Natural killer cell treated with Interleukin-12 subunit alpha and Interleukin-12 subunit beta and Interleukin-15 and Interleukin-18, amount 100 ng/mL, for 72 hours (primary cell): Measurements from ENCODE around the gene ARRB2. TPM values are rescaled to one million over a fixed set of nuclear protein-coding genes. Genes with fewer than 3 reads are reported as not detected.
A peak's percentile ranks its signal among the peaks of the same experiment; 100 is the strongest.

Experiments
- ATAC-seq, 2 donors: fragments of 150-1000 bp; cut with Tn5 transposase in 1 of 2; sonication (Bioruptor Pico), chemical (Tn5 transposase) in 1 of 2; 2 replicates each; pipeline ENCODE4 v1.10.0; 2021
- DNase-seq: peaks from one replicate; pipeline ENCODE4 v3.0.0; 2022; ENCODE audit warnings: low spot score
- H3K27ac Mint-ChIP-seq, 2 donors: 1 replicate in 1 of 2; 2 replicates in 1 of 2; pipeline ENCODE4 v1.8.0; 2022; ENCODE audit warnings: mixed read lengths in 2 of 2, mild to moderate bottlenecking in 1 of 2, moderate library complexity in 1 of 2
- H3K27me3 Mint-ChIP-seq, 2 donors: 1 replicate in 1 of 2; 2 replicates in 1 of 2; pipeline ENCODE4 v1.8.0; 2022; ENCODE audit warnings: mixed read lengths in 2 of 2
- H3K36me3 Mint-ChIP-seq: one replicate; pipeline ENCODE4 v1.8.0; 2022; ENCODE audit warnings: mixed read lengths
- H3K4me1 Mint-ChIP-seq, 2 donors: 1 replicate in 1 of 2; 2 replicates in 1 of 2; pipeline ENCODE4 v1.8.0; 2022; ENCODE audit warnings: low read depth in 2 of 2, mixed read lengths in 2 of 2, mild to moderate bottlenecking in 1 of 2
- H3K4me3 Mint-ChIP-seq: one replicate; pipeline ENCODE4 v1.8.0; 2022; ENCODE audit warnings: mixed read lengths
- H3K9me3 Mint-ChIP-seq: 2 replicates; pipeline ENCODE4 v1.8.0; 2022; ENCODE audit warnings: mixed read lengths
- total RNA-seq, 2 donors: library from RNA; stranded (reverse); gene quantifications; one replicate each; pipeline ENCODE4 v1.2.3, GENCODE V29; 2022

The ARRB2 gene
- total RNA-seq, 2 donors from 2014 or later, result 834 to 935 TPM

DNA sequence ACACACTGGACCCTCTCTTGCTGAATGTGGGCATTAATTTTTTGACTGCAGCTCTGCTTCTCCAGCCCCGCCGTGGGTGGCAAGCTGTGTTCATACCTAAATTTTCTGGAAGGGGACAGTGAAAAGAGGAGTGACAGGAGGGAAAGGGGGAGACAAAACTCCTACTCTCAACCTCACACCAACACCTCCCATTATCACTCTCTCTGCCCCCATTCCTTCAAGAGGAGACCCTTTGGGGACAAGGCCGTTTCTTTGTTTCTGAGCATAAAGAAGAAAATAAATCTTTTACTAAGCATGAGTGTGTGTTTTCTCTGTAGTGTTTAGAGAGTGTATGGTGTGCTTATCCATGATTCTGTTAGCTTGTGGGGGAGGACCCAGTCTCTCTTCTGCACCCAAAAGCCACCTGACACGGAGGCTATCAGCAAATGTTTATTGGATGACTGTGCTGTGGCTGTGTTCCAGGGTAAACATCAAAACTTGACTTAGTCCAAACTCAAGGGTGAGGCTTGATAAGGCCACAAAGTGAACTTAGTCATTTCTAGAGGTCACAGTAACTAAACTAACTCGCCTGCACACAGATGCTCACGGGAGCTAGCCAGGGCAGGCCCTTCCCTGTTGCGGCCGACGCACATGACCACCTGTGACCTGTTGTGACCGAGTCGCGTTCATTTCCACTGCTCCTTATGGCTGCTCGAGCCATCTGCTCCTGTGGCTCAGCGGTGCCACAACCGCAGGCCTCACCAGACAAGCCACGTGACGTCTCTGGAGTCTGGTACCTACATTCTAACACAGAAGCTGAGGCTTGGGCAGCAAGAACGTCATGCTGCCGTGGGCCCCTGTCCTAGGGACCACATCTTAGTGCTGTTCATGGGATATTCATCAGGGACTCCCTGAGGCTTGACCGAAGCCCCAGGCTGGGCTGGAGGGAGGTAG is 11.0 kb downstream of the ARRB2 start:
- DNase-seq, result peak; percentile 60
- H3K9me3 Mint-ChIP-seq, result no peaks in the 10 kb centered on the region
- H3K27me3 Mint-ChIP-seq, result no peaks in the 10 kb centered on the region
- peaks cover 27% of the 10 kb centered on the region for H3K36me3 Mint-ChIP-seq
- H3K4me1 Mint-ChIP-seq, result peaks cover 72 to 76% of the 10 kb centered on the region in 2 donors
- peak overlapping the region; percentile 94 to 99 for H3K27ac Mint-ChIP-seq
- peak; percentile 50 to 59 for ATAC-seq
- H3K4me3 Mint-ChIP-seq, result peak overlapping the region; percentile 52

DNA sequence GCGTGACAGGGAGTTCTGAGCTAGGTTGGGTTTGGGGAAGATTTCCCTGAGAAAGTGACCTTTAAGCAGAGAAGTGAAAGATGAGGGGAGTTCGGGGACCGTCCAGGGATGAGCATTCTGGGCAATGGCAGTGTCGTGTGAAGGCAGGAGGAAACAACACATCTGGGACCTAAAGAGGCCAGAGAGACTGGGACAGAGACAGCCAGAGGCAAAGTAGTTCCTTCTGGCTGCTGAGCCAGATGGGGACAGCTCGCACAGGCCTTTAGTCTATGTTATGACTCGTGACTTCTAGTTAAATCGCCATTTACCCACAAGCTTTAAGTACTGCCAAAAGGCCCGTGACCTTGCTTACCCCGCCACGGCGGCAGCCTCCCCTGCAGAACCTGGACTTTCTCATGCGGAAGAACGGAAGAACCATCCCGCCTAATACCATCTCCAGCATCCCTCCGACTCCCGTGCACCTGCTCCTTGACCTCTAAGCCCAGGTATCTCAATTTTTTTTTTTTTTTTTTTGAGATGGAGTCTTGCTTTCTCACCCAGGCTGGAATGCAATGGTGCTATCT is 12.3 kb downstream of the ARRB2 start:
- ATAC-seq, result no peak
- Mint-ChIP-seq H3K9me3 (no peaks in the 10 kb centered on the region), H3K4me1 (peaks cover 71 to 75% of the 10 kb centered on the region in 2 donors), H3K36me3 (peaks cover 19% of the 10 kb centered on the region), H3K27ac (peak overlapping the region; percentile 94 to 99), H3K27me3 (no peaks in the 10 kb centered on the region), H3K4me3 (peak overlapping the region; percentile 21)
- peak; percentile 13 for DNase-seq

DNA sequence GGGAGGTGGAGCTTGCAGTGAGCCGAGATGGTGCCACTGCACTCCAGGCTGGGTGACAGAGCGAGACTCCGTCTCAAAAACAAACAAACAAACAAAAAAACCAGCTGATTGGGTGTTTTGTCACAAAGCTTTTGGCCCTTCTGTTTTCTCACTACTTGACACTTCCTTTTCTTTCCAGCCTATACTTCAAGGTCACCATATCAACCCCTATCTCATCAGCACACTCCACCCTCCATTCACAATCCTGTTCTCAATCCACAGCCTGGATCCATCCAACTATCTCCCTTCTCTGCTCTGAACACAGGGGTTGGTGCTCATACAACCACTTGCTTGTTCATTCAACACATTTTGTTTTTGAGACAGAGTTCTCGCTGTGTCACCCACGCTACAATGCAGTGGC is 14.2 kb downstream of the ARRB2 start:
- Mint-ChIP-seq H3K4me3 (peak overlapping the region; percentile 5), H3K27me3 (no peaks in the 10 kb centered on the region), H3K36me3 (peaks cover 6% of the 10 kb centered on the region), H3K4me1 (peaks cover 74% of the 10 kb centered on the region in 2 donors), H3K9me3 (no peaks in the 10 kb centered on the region), H3K27ac (peak overlapping the region; percentile 93 to 100)
- DNase-seq (peak; percentile 20), ATAC-seq (no peak)

DNA sequence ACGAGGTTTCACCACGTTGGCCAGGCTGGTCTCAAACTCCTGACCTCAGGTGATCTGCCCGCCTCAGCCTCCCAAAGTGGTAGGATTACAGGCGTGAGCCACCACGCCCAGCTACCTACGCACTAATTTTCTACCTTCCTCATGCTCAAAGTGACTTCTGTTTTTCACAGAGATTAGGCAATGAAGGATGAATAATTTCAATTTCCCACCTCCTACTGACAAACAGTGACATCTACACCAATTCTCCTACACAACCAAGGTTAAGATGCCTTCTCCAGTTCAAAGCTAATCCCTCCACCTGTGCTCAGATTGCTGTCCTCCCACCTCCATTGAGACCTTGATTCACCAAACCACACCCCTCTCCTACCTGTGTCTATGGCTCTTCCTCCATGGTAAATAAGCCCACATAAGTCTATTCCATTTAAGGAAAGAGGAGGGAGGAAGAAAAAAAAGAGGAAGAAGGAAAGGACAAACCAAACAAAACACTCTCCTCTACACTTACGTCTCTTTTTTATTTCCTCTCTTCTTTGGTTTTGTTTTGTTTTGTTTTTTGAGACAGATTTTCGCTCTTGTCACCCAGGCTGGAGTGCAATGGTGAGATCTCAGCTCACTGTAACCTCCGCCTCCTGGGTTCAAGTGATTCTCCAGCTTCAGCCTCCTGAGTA is 15.3 kb downstream of the ARRB2 start:
- Mint-ChIP-seq H3K9me3 (no peaks in the 10 kb centered on the region), H3K4me3 (peak overlapping the region; percentile 55), H3K27me3 (no peaks in the 10 kb centered on the region), H3K36me3 (peaks cover 5% of the 10 kb centered on the region), H3K27ac (peak overlapping the region; percentile 93 to 100), H3K4me1 (peaks cover 67 to 73% of the 10 kb centered on the region in 2 donors)
- DNase-seq, result peak; percentile 49
- no peak for ATAC-seq

DNA sequence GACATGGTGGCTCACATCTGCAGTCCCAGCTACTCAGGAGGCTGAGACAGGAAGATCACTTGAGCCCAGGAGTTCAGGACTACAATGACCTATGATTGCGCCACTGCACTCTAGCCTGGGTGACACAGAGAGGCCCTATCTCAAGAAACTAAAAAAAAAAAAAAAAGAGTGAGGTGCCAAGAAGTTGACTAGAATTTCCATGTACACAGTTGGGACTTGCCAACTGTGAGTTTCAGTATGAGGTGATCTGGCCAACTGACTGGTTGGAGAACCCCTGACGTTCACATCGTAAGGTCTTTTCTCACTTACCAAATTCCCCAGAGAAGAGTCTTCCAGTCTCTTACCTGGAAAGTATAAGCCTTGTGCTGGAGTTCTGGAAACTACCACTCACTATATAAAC is 17.7 kb downstream of the ARRB2 start:
- no peaks in the 10 kb centered on the region for H3K27me3 Mint-ChIP-seq
- no peaks in the 10 kb centered on the region for H3K9me3 Mint-ChIP-seq
- H3K27ac Mint-ChIP-seq, result peak overlapping the region; percentile 93 to 100
- peak; percentile 86 for DNase-seq
- H3K4me1 Mint-ChIP-seq, result peaks cover 57 to 66% of the 10 kb centered on the region in 2 donors
- ATAC-seq, result peak; percentile 62 to 80
- peaks cover 4% of the 10 kb centered on the region for H3K36me3 Mint-ChIP-seq
- H3K4me3 Mint-ChIP-seq, result peak overlapping the region; percentile 84

DNA sequence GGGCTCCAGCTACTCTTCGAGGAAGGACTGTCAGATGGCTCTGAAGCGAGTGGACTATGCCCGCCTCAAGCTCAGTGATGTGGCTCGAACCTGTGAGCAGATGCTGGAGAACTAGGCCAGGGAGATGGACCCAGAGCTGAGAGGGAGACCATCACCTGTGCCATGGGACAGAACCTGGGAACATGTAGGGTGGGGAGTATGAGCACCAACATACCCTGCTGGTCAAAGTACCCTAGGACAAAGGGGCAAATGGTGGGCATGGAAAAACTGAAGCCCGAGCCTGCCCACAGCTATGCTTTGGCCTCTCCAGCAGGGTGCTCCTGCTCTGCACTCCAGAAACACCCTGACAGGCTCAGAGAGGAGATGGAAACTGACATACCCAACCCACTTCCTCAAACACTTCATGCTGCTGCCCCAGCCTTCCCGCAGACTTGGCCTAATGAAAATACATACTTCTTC is 22.7 kb downstream of the ARRB2 start:
- Mint-ChIP-seq H3K4me1 (peaks cover 49 to 56% of the 10 kb centered on the region in 2 donors), H3K27me3 (peaks cover 7 to 10% of the 10 kb centered on the region in 2 donors), H3K4me3 (peak overlapping the region; percentile 99), H3K27ac (peak overlapping the region; percentile 96 to 98), H3K36me3 (peaks cover 15% of the 10 kb centered on the region), H3K9me3 (no peaks in the 10 kb centered on the region)
- no peak for ATAC-seq
- DNase-seq, result no peak

DNA sequence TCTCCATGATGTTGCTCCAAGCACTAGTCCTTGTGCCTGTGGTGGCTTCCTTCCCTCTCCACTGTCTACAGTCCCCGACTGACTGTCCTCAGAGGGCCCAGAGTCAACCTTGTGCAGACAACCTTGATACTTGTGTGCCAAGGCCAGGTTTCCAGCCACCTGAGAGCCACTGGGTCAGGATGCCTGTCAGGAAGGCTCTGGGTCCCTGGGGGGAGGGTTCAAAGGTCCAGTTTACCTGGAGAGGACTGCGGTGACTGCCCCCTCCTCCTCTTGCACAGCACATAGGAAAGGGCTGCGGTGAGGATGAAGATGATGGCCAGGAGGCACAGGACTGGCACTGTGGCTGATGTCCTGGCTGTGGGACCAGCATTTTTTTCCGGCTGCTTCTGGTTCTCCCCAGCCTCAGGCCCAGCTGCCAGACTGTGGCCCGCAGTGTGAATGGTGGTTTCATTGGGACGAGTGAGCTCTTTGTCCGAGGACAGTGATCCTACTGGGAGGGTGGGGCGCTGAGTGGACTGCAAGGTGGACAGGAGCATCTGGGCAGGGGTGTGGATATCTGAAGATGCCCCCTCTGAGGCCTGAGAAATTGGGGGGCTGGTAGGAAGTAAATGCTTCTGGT is 24.5 kb downstream of the ARRB2 start:
- Mint-ChIP-seq H3K4me1 (peaks cover 47 to 51% of the 10 kb centered on the region in 2 donors), H3K36me3 (peaks cover 15% of the 10 kb centered on the region), H3K27me3 (peaks cover 8 to 17% of the 10 kb centered on the region in 2 donors), H3K9me3 (no peaks in the 10 kb centered on the region), H3K27ac (peak overlapping the region; percentile 62 to 63), H3K4me3 (no peak overlapping the region)
- no peak for ATAC-seq
- no peak for DNase-seq

DNA sequence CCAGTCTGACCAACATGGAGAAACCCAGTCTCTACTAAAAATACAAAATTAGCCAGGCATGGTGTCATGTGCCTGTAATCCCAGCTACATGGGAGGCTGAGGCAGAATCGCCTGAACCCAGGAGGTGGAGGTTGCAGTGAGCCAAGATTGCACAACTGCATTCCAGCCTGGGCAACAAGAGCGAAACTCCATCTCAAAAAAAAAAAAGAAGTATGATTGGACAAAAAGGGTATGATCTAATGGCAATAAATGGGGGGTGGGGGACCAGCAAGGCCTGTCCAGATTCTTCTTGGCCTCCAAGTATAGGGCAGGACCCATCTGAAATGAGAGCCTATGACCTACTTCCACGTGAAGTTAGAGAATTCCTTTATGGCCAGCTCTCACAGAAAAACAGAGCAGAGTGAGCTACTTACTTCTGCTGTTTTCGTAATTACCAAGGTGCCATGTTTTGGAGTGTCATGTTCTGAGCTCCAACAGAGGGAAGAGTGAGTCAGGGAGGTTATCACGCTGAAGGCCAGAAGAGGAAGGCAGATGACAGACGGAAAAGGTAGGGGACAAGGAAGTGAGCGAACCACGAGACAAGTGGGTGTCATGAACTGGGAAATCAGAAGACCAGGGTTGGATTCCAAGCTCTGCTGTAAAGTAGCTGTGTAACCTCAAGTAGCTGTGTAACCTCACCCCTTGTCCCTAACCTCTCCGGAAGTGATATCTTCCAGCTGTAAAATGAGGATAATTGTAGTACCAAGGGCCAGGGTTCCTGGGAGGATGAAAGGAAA is 25.6 kb downstream of the ARRB2 start:
- Mint-ChIP-seq H3K4me1 (peaks cover 46 to 49% of the 10 kb centered on the region in 2 donors), H3K27me3 (peaks cover 15 to 25% of the 10 kb centered on the region in 2 donors), H3K36me3 (peaks cover 15% of the 10 kb centered on the region), H3K4me3 (peak overlapping the region; percentile 24), H3K9me3 (no peaks in the 10 kb centered on the region), H3K27ac (peak overlapping the region in 1 of 2 donors; percentile 73)
- no peak for ATAC-seq
- DNase-seq, result no peak

DNA sequence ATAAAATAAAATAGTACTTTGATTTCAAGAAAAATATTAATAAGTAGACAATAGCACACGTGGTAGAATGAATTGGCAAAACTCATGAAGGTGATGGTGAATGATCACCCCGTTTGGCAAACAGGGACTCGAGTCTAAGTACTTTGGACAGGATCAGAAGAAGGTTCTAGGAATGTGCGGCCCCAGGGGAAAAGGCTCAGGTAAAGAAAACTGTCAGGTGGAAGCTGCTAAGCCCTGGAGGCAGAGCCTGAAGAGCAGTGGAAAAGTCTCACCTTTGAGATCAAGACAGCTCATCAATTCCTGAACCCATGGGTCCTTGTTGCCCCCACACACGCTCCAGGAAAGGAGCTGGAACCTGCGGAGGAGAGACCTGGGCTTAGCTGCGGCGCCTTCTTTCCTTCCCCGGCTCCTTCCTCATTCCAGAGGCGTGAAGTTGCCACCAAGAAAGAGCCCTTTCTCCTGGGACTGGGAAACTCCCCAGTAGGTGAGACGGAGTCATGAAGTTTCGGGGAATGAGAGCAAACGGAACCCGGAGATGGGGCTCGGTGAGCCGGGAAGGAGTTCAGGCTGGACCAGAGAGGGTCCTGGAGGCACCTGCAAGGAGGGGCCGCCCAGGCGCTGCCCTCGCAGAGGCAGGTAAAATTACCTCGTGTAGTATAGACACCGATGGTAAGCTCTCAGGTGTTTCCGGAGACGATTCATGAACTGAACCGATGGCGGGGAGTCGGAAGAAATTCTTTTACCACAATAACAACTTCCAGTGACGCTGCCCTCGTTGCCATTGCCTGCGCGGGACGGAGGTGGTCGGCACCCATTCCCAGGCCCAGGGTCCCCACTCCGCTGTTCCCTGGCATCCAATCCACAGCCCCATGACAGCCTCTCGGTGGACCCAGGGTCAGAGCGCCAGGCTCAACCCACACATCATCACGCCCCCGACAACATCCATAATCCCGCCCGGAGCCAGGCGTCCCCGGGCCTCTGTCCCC is 28.0 kb downstream of the ARRB2 start:
- peak overlapping the region; percentile 18 to 82 for H3K27ac Mint-ChIP-seq
- ATAC-seq, result peak in 1 of 2 donors; percentile 2
- H3K4me1 Mint-ChIP-seq, result peaks cover 33 to 36% of the 10 kb centered on the region in 2 donors
- peaks cover 15 to 25% of the 10 kb centered on the region in 2 donors for H3K27me3 Mint-ChIP-seq
- no peak for DNase-seq
- peak overlapping the region; percentile 85 for H3K4me3 Mint-ChIP-seq
- H3K36me3 Mint-ChIP-seq, result peaks cover 11% of the 10 kb centered on the region
- H3K9me3 Mint-ChIP-seq, result no peaks in the 10 kb centered on the region

DNA sequence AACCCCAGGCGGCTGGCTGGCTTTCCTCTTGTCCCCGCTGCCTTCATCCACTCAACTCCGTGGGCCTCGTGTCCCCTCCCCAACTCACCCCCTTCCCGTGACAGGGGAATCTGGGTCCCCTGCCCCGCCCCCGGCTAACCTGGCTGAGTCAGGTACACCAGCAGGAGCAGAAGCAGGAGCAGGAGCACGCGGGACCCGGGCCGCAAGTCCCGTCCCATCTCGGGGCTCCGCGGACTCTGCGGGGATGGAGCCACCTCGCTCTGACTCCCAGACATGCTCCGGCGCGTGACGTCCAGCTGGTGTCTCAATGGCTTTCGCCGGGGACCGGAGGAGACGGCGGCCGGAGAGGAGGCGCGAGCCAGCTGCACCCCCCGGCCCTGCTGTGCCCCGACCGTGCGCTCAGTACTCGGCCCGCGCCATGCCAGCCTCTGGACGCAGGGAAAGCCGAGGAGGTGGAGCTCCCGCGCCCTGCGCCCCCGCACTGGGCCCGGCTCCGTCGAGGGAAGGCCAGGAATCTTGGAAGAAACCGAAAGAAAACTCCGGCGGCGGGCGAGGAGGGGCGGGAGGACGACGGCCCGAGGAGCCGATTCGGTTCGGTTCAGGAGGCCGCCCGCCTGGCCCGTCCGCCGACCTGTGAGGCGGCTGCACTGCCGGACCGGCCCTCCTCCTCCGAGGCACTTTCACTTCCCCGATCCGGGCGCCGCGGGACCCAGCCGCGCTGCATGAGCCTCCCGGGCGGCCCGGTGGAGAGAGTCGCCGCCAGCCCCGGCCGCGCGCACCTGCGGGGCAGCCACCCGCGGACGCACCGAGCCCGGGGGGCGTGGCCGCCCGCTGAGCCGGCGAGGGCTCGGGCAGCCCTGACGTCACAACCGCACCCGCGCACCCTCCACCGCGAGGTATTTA is 28.9 kb downstream of the ARRB2 start, which contains the start of the genes CXCL16 and ZMYND15:
CXCL16 (minus strand) TSS at position 807 of the 903 bp plus-strand sequence; CDS start at position 218, 589 bp downstream.
ZMYND15 (plus strand) TSS at position 712 of the 903 bp plus-strand sequence. CDS start 716 bp downstream, outside the sequence.
- DNase-seq (peak; percentile 74), ATAC-seq (peak; percentile 71 to 80)
- peaks cover 29 to 34% of the 10 kb centered on the region in 2 donors for H3K4me1 Mint-ChIP-seq
- peaks cover 15 to 25% of the 10 kb centered on the region in 2 donors for H3K27me3 Mint-ChIP-seq
- peak within 1 kb of the TSS; percentile 18 to 82 for H3K27ac Mint-ChIP-seq
- H3K36me3 Mint-ChIP-seq, result peaks cover 9% of the 10 kb centered on the region
- H3K9me3 Mint-ChIP-seq, result no peaks in the 10 kb centered on the region
- peak within 1 kb of the TSS; percentile 85 for H3K4me3 Mint-ChIP-seq

DNA sequence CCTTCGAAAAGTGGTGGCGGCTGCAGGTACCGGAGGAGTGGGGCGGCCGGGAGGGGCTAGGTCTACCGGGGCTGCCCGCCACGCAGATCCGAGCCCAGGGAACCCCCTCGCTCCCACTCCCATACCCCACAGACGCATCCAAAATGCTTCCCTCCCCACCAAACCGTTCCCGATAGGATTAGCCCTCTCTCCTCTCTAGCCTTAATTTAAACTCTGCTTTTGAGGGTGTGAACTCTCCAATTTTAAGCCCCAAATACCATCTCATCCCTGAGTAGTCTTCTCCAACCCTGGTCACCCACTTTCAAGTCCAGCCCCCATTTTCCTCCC is 29.6 kb downstream of the ARRB2 start:
- peaks cover 27 to 29% of the 10 kb centered on the region in 2 donors for H3K4me1 Mint-ChIP-seq
- H3K27ac Mint-ChIP-seq, result peak overlapping the region in 1 of 2 donors; percentile 71
- peaks cover 6% of the 10 kb centered on the region for H3K36me3 Mint-ChIP-seq
- H3K9me3 Mint-ChIP-seq, result no peaks in the 10 kb centered on the region
- peaks cover 18 to 25% of the 10 kb centered on the region in 2 donors for H3K27me3 Mint-ChIP-seq
- DNase-seq (no peak), ATAC-seq (no peak)
- peak overlapping the region; percentile 81 for H3K4me3 Mint-ChIP-seq
